ENCODE results near the gene ERMAP.

Gene ERMAP

GRCh38 chr1:42845866-42846256, 28.9 kb downstream of the ERMAP start:
- TF ChIP-seq CTCF (IDR thresholded peaks at IDR 0.05; ENCODE audit: low read depth, low read length, missing control alignments): no peak
- H3K4me3 ChIP-seq (ENCODE audit: low read depth, low read length): peak overlapping the region; percentile 70
- in situ Hi-C loops (cut with HindIII; ENCODE audit: low sequenced_read_pairs): no loop called here
- no peak for DNase-seq (ENCODE audit: low read depth)

- in situ Hi-C loops (cut with HindIII; ENCODE audit: low sequenced_read_pairs): no loop called here
- DNase-seq (ENCODE audit: low read depth): peak; percentile 95
- peak; percentile 64 for TF ChIP-seq CTCF (IDR thresholded peaks at IDR 0.05; ENCODE audit: low read depth, low read length, missing control alignments)
- H3K4me3 ChIP-seq (ENCODE audit: low read depth, low read length): peak within 1 kb of the TSS; percentile 70
Observed at GRCh38 chr1:42846257-42847110, 29.6 kb downstream of the ERMAP start, which contains the start of gene ZNF691. Gene ZNF691 (plus strand): TSS chr1:42846613. CDS start chr1:42849659, 3,046 bp downstream.

- TF ChIP-seq CTCF (IDR thresholded peaks at IDR 0.05; ENCODE audit: low read depth, low read length, missing control alignments): no peak
- DNase-seq (ENCODE audit: low read depth): no peak
- in situ Hi-C loops (cut with HindIII; ENCODE audit: low sequenced_read_pairs): no loop called here
- peak overlapping the region; percentile 70 for H3K4me3 ChIP-seq (ENCODE audit: low read depth, low read length)
Observed at GRCh38 chr1:42847111-42847595, 30.2 kb downstream of the ERMAP start.

GRCh38 chr1:42847721-42848460, 31.0 kb downstream of the ERMAP start:
- no peak for DNase-seq (ENCODE audit: low read depth)
- no peak for TF ChIP-seq CTCF (IDR thresholded peaks at IDR 0.05; ENCODE audit: low read depth, low read length, missing control alignments)
- in situ Hi-C loops (cut with HindIII; ENCODE audit: low sequenced_read_pairs): no loop called here
- H3K4me3 ChIP-seq (ENCODE audit: low read depth, low read length): no peak overlapping the region

GRCh38 chr1:42848823-42849537, 32.1 kb downstream of the ERMAP start:
- in situ Hi-C loops (cut with HindIII; ENCODE audit: low sequenced_read_pairs): no loop called here
- no peak for DNase-seq (ENCODE audit: low read depth)
- TF ChIP-seq CTCF (IDR thresholded peaks at IDR 0.05; ENCODE audit: low read depth, low read length, missing control alignments): no peak
- no peak overlapping the region for H3K4me3 ChIP-seq (ENCODE audit: low read depth, low read length)

GRCh38 chr1:42849944-42850343, 33.0 kb downstream of the ERMAP start:
- H3K4me3 ChIP-seq (ENCODE audit: low read depth, low read length): no peak overlapping the region
- no peak for DNase-seq (ENCODE audit: low read depth)
- TF ChIP-seq CTCF (IDR thresholded peaks at IDR 0.05; ENCODE audit: low read depth, low read length, missing control alignments): no peak
- in situ Hi-C loops (cut with HindIII; ENCODE audit: low sequenced_read_pairs): no loop called here

Measured in astrocyte of the cerebellum (primary cell).